Measurements from ENCODE around the gene OR10P1.

OR10P1 gene

DNA sequence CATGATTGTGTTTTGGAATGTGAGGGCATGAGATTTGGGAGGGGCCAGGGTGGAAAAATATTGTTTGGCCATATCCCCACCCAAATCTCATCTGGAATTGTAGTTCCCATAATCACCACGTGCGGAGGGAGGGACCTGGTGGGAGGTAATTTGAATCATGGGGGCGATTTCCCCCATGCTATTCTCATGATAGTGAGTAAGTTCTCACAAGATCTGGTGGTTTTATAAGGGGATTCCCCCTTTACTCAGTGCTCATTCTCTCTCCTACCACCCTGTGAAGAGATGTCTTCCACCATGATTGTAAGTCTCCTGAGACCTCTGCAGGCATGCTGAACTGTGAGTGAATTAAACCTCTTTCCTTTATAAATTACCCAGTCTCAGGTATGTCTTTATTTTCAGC is 15.7 kb downstream of the OR10P1 start:
- FAIRE-seq, result no peak
- no peak for DNase-seq (ENCODE audit: insufficient read length, low spot score)
- TF ChIP-seq, protein P1, sequence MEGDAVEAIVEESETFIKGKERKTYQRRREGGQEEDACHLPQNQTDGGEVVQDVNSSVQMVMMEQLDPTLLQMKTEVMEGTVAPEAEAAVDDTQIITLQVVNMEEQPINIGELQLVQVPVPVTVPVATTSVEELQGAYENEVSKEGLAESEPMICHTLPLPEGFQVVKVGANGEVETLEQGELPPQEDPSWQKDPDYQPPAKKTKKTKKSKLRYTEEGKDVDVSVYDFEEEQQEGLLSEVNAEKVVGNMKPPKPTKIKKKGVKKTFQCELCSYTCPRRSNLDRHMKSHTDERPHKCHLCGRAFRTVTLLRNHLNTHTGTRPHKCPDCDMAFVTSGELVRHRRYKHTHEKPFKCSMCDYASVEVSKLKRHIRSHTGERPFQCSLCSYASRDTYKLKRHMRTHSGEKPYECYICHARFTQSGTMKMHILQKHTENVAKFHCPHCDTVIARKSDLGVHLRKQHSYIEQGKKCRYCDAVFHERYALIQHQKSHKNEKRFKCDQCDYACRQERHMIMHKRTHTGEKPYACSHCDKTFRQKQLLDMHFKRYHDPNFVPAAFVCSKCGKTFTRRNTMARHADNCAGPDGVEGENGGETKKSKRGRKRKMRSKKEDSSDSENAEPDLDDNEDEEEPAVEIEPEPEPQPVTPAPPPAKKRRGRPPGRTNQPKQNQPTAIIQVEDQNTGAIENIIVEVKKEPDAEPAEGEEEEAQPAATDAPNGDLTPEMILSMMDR (IDR thresholded peaks at IDR 0.05; ENCODE audit: insufficient read depth, missing control alignments), result no peak

DNA sequence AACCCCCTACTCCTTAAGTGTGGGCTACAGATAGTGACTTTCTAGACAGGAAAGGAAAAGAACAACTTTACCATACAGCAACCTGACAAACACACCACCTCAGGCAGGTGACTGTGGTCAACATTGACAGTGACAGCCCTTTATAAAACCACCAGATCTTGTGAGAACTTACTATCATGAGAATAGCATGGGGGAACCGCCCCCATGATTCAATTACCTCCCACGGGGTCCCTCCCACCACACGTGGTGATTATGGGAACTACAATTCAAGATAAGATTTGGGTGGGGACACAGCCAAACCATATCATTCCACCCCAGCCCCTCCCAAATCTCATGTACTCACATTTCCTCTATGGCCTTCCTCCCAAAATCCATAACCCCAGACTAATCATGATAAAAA is 16.3 kb downstream of the OR10P1 start:
- TF ChIP-seq, protein P1 (IDR thresholded peaks at IDR 0.05; ENCODE audit: insufficient read depth, missing control alignments), result no peak
- FAIRE-seq, result no peak
- DNase-seq (ENCODE audit: insufficient read length, low spot score), result no peak

DNA sequence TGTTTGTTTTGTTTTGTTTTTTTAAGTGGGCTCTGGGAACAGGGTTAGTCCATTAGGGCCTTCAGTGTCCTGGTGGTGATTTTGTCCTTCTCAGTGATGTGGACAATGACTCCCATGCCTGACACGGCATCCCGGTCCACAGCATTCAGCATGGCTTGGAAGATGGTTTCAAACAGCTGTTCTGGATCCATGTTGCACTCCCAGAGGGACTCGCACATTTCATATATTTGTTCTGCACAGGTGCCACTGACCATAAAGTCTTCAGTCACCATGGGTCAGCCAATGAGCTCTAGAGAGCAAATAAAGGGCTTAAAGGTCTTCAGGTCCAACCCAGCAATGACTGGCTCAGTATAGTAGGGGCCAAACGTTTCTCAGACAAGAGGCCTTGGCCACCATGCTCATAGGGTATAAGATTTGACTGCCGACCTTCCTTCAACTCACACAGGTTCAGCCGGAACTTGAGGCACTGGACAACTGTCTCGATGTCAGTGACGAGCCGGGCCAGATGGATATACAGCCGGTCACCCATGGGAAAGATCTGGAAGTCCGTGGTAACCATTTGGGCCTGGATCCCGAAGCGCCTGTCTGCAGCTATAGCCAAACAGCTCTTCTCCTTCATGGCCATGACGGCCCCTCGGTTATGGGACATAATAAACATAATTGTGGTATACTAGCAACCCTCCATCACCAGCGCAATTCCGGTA is 18.0 kb downstream of the OR10P1 start:
- FAIRE-seq (no peak), DNase-seq (ENCODE audit: insufficient read length, low spot score) (no peak)
- TF ChIP-seq, protein P1 (IDR thresholded peaks at IDR 0.05; ENCODE audit: insufficient read depth, missing control alignments), result no peak

DNA sequence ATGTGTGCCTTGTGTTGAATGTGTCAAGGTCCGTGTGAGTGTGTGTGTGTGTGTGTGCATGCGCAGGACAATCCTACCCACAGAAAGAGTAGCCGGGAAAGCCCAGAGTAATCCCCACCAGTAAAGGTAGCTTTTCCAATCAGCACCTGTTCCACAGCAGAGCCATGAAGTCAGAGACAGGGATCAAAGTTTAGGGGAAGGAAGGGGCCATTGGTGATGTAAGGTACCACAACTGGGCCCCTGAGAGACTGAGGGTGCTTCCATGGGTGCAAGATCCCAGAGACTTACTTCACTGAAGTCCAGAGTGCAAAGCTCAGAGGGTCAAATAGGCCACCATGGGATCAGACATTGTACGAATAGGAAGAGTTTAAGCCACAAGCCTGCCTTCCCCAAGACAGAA is 20.5 kb downstream of the OR10P1 start:
- FAIRE-seq, result no peak
- DNase-seq (ENCODE audit: insufficient read length, low spot score), result no peak
- TF ChIP-seq, protein P1 (IDR thresholded peaks at IDR 0.05; ENCODE audit: insufficient read depth, missing control alignments), result no peak

DNA sequence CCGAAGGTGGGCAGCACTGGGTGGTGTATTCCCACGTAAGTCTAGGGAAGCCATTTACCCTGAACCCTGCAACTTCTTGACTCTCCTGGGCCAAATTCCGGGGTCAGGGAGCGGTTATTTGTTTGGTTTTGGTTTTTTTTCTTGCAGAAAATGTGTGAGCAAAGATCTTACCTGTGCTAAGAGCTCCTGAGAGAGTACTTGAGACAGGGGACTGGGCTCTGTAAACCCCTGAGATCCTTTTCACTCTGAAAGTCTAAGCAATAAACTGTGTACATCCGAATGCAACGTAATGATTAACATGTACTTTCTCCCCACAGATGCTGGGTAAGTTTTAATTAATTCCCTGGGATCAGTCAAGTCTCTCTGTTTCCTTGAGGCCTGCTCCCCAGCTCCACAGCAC is 21.5 kb downstream of the OR10P1 start:
- FAIRE-seq, result no peak
- no peak for DNase-seq (ENCODE audit: insufficient read length, low spot score)
- TF ChIP-seq, protein P1 (IDR thresholded peaks at IDR 0.05; ENCODE audit: insufficient read depth, missing control alignments), result no peak

DNA sequence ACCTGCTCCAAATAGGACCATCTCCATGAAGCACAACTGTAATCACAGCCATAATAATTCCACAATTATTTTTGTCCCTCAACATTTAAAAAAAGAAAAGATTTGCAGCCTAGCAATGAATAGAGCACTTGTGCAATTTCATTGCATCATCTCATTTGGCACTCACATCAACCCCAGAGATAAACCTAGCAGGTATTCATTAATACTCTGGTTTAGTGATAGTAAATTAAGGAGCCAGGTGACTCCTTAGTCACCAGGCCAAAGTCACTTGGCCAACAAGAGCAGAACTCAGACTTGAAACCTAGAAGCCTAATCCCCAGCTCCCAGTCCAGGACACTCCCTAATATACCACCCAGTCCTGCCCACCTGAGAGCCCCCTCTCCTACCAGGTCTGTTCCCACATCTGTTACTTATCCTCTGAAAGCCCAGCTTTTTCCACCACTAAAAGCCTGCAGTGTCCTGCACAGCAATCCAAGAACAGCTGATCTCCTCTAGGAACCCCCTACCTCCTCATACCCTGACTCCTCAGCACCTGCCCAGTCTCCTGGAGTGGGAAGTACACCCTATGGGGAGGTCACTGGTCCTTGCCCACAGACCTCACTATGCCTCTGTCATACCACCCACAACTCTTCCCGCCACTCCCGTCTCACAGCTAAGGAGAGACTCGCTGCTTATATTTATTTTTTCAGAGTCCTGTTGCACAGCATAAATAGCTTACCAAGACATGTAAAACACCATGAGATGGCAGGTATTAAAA is 22.1 kb downstream of the OR10P1 start:
- FAIRE-seq, result no peak
- TF ChIP-seq, protein P1 (IDR thresholded peaks at IDR 0.05; ENCODE audit: insufficient read depth, missing control alignments), result no peak
- DNase-seq (ENCODE audit: insufficient read length, low spot score), result no peak
